B cell (primary cell): ENCODE results near the gene RABGAP1L. TPM values are rescaled to one million over a fixed set of nuclear protein-coding genes. Genes with fewer than 3 reads are reported as not detected.

Experiments used
- ATAC-seq: fragments of 200-7000 bp; cut with Tn5 transposase; one replicate; pipeline ENCODE4 v1.10.0; 2021; ENCODE audit warnings: low read depth, mild to moderate bottlenecking, moderate number of reproducible peaks, moderate library complexity
- CTCF ChIA-PET: fragments of 350-600 bp; sonication (Branson Sonifier 250); formaldehyde crosslinking; loops from one replicate; lab custom pipeline; 2021; ENCODE audit warnings: antibody characterized with exemption, inconsistent platforms; lab: Charles Lee
- POLR2A ChIA-PET: fragments of 350-600 bp; sonication (Branson Sonifier 250); formaldehyde crosslinking; loops from one replicate; lab custom pipeline; 2021; ENCODE audit warnings: antibody characterized with exemption; lab: Charles Lee
- DNase-seq: peaks from one replicate; pipeline ENCODE4 v3.0.0; 2013
- H2AFZ ChIP-seq: 2 replicates; pipeline ENCODE4 v1.6.1; 2012; ENCODE audit warnings: mild to moderate bottlenecking, low read depth, low read length; ENCODE audit not compliant: insufficient read depth, poor library complexity, severe bottlenecking
- H3K27ac ChIP-seq, 2 donors: 1 replicate in 1 of 2; 2 replicates in 1 of 2; pipeline ENCODE4 v1.5.1; 2012 to 2013; ENCODE audit warnings: low read length in 2 of 2, mild to moderate bottlenecking in 2 of 2, moderate library complexity in 1 of 2
- H3K27me3 ChIP-seq, 4 experiments: fragments of 200-600 bp in 1 of 4; sonication (generic) in 1 of 4; replicated peaks in 1 of 4; 1 replicate in 2 of 4; 2 replicates in 2 of 4; pipeline versions ENCODE4 v1.6.1 to v1.7.0; 2013 to 2016; ENCODE audit warnings: low read length in 3 of 4, mild to moderate bottlenecking in 2 of 4, mixed read lengths in 1 of 4, moderate library complexity in 1 of 4; ENCODE audit not compliant: insufficient read depth in 4 of 4, control insufficient read depth in 3 of 4; ENCODE audit errors: control extremely low read depth in 1 of 4
- H3K36me3 ChIP-seq, 2 experiments: replicated peaks in 1 of 2; 1 replicate in 1 of 2; 2 replicates in 1 of 2; pipeline versions ENCODE4 v1.6.1 to v1.7.1; 2013; ENCODE audit warnings: low read length in 1 of 2; ENCODE audit not compliant: insufficient read depth in 2 of 2, control insufficient read depth in 1 of 2; ENCODE audit errors: control extremely low read depth in 1 of 2, extremely low read depth in 1 of 2
- H3K4me1 ChIP-seq, 2 donors: fragments of 200-600 bp in 1 of 2; sonication (generic) in 1 of 2; 1 replicate in 1 of 2; 2 replicates in 1 of 2; pipeline versions ENCODE4 v1.5.1 to v1.6.1; 2013 to 2017; ENCODE audit warnings: low read length in 2 of 2; ENCODE audit not compliant: control insufficient read depth in 2 of 2, insufficient read depth in 2 of 2
- H3K4me2 ChIP-seq: replicated peaks from 2 replicates; pipeline ENCODE3; 2012; ENCODE audit warnings: mild to moderate bottlenecking, low read depth, low read length; ENCODE audit not compliant: poor library complexity, severe bottlenecking
- H3K4me3 ChIP-seq, 5 experiments: fragments of 200-600 bp in 1 of 5; sonication (generic) in 1 of 5; 1 replicate in 3 of 5; 2 replicates in 2 of 5; pipeline versions ENCODE4 v1.5.1 to v1.7.0; 2011 to 2016; ENCODE audit warnings: low read length in 4 of 5, mild to moderate bottlenecking in 4 of 5, low read depth in 2 of 5, control low read depth in 1 of 5, moderate library complexity in 1 of 5; ENCODE audit not compliant: insufficient read depth in 1 of 5; ENCODE audit errors: control extremely low read depth in 1 of 5, extremely low read depth in 1 of 5
- H3K79me2 ChIP-seq: fragments of 200-600 bp; sonication (generic); one replicate; pipeline ENCODE4 v1.6.0; 2016; ENCODE audit warnings: low read length; ENCODE audit not compliant: control insufficient read depth, insufficient read depth
- H3K9ac ChIP-seq: fragments of 200-600 bp; sonication (generic); 2 replicates; pipeline ENCODE4 v1.6.1; 2017; ENCODE audit warnings: mild to moderate bottlenecking, low read length, moderate library complexity
- H3K9me3 ChIP-seq, 3 donors: one replicate each; pipeline versions ENCODE4 v1.6.1 to v1.7.1; 2013; ENCODE audit warnings: low read length in 2 of 3; ENCODE audit not compliant: control insufficient read depth in 2 of 3, insufficient read depth in 1 of 3; ENCODE audit errors: control extremely low read depth in 1 of 3
- H4K20me1 ChIP-seq: 2 replicates; pipeline ENCODE4 v1.6.0; 2012; ENCODE audit warnings: mild to moderate bottlenecking, low read length; ENCODE audit not compliant: insufficient read depth, control insufficient read depth, poor library complexity, severe bottlenecking
- H3K27ac Mint-ChIP-seq: one replicate; pipeline ENCODE4 v1.8.0; 2021; ENCODE audit warnings: mixed read lengths
- H3K27me3 Mint-ChIP-seq: one replicate; pipeline ENCODE4 v1.8.0; 2021; ENCODE audit warnings: mixed read lengths
- H3K4me1 Mint-ChIP-seq: one replicate; pipeline ENCODE4 v1.8.0; 2021; ENCODE audit warnings: mixed read lengths
- H3K4me3 Mint-ChIP-seq: one replicate; pipeline ENCODE4 v1.8.0; 2021; ENCODE audit warnings: mixed read lengths
- H3K9me3 Mint-ChIP-seq: one replicate; pipeline ENCODE4 v1.8.0; 2022; ENCODE audit warnings: mixed read lengths; ENCODE audit not compliant: insufficient read depth
- EZH2 ChIP-seq: IDR thresholded peaks from 2 replicates; pipeline ENCODE4 v1.6.1; 2012; ENCODE audit warnings: borderline replicate concordance, low read depth, mild to moderate bottlenecking, moderate library complexity, low read length; ENCODE audit not compliant: insufficient read depth, poor library complexity, severe bottlenecking
- WGBS: methylation state at CpG from one replicate; pipeline ENCODE4 v1.1.5; 2013; ENCODE audit warnings: missing lambda C conversion rate; ENCODE audit not compliant: insufficient coverage; 5-methylcytosine and 5-hydroxymethylcytosine counted together
- intact Hi-C: fragments of 100-400 bp; cut with micrococcal nuclease; formaldehyde crosslinking; loops from one replicate; pipeline ENCODE4 v1.10.0; 2022
- polyA plus RNA-seq: library from polyadenylated mRNA; depleted of rRNA; stranded (reverse); fragments of >200 nt; gene quantifications from 2 replicates; pipeline ENCODE4 v1.2.3, GENCODE V29; 2012
- total RNA-seq, 2 donors: library from RNA; stranded (reverse); fragments of 120-200 nt in 1 of 2; gene quantifications; 1 replicate in 1 of 2; 2 replicates in 1 of 2; pipeline versions ENCODE4 v1.2.3 to v1.2.4, GENCODE V29; 2013 to 2022
- TF ChIP-seq, protein P1 (sequence below): fragments of 200-600 bp; IDR thresholded peaks from one replicate; pipeline ENCODE4 v1.8.0; 2022; ENCODE audit warnings: antibody characterized with exemption, mild to moderate bottlenecking

Gene RABGAP1L
- total and polyA plus RNA-seq, 2 donors (not counting 1 experiment from before 2014, with no cell fraction given): 34.9 to 159 TPM

DNA sequence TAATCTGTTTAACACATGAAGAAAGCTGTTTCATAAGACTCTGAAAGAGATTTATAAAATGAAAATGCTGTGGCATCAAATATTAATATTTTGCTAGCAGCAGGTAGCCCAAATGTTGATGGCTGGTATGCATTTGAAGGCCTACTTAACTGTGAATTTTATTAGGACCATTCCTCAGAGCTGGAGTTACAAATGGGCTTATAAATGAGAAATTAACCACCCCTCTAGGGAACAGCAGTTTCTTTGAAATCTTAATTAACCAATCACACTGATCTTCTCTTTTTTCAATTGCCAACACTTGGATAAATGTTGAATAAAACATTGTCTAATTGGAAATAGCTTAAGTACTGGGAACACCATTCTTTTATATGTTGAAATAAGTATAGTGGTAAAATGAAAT, 418.4 kb downstream of the RABGAP1L start:
- intact Hi-C loops: no loop called here
- Histone ChIP-seq H3K9ac (no peak overlapping the region), H3K27ac (no peak overlapping the region), H3K36me3 (no peaks in the 10 kb centered on the region), H3K4me2 (no peak overlapping the region), H3K27me3 (no peaks in the 10 kb centered on the region), H3K4me1 (no peaks in the 10 kb centered on the region), H3K79me2 (no peaks in the 10 kb centered on the region), H3K4me3 (no peak overlapping the region), H4K20me1 (no peaks in the 10 kb centered on the region), H3K9me3 (peaks cover 7 to 24% (median 14%) of the 10 kb centered on the region in 3 donors), H2AFZ (no peak overlapping the region)
- H3K27ac Mint-ChIP-seq: no peak overlapping the region
- H3K4me1 Mint-ChIP-seq: no peaks in the 10 kb centered on the region
- TF ChIP-seq, protein P1, sequence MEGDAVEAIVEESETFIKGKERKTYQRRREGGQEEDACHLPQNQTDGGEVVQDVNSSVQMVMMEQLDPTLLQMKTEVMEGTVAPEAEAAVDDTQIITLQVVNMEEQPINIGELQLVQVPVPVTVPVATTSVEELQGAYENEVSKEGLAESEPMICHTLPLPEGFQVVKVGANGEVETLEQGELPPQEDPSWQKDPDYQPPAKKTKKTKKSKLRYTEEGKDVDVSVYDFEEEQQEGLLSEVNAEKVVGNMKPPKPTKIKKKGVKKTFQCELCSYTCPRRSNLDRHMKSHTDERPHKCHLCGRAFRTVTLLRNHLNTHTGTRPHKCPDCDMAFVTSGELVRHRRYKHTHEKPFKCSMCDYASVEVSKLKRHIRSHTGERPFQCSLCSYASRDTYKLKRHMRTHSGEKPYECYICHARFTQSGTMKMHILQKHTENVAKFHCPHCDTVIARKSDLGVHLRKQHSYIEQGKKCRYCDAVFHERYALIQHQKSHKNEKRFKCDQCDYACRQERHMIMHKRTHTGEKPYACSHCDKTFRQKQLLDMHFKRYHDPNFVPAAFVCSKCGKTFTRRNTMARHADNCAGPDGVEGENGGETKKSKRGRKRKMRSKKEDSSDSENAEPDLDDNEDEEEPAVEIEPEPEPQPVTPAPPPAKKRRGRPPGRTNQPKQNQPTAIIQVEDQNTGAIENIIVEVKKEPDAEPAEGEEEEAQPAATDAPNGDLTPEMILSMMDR: no peak
- TF ChIP-seq EZH2: no peak
- H3K9me3 Mint-ChIP-seq: peaks cover 12% of the 10 kb centered on the region
- no peaks in the 10 kb centered on the region for H3K27me3 Mint-ChIP-seq
- POLR2A ChIA-PET: no interaction called here
- ATAC-seq (no peak), DNase-seq (no peak)
- CTCF ChIA-PET: no interaction called here
- no peak overlapping the region for H3K4me3 Mint-ChIP-seq

DNA sequence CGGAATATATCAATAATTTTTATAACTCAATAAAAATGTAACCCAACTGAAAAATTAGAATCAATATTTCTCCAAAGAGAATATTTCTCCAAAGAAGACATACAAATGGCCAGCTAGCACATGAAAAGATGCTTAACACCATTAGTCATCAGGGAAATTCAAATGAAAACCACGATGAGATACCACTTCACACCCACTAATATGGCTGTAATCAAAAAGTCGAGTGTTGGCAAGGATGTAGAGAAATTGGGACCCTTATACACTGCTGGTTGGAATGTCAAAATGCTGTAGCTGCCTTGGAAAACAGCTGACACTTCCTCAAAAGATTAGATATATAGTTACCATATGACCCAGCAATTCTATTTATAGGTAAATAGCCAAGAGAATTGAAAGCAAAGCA, 421.5 kb downstream of the RABGAP1L start:
- Histone ChIP-seq H3K36me3 (no peaks in the 10 kb centered on the region), H3K27ac (no peak overlapping the region), H3K79me2 (no peaks in the 10 kb centered on the region), H3K4me1 (no peaks in the 10 kb centered on the region), H2AFZ (no peak overlapping the region), H3K4me2 (no peak overlapping the region), H3K27me3 (no peaks in the 10 kb centered on the region), H3K9me3 (peaks cover 4 to 14% (median 11%) of the 10 kb centered on the region in 3 donors), H3K9ac (no peak overlapping the region), H4K20me1 (no peaks in the 10 kb centered on the region), H3K4me3 (no peak overlapping the region)
- no CpG with 5 or more reads among the region's 3 CpGs for WGBS
- Mint-ChIP-seq H3K4me1 (no peaks in the 10 kb centered on the region), H3K9me3 (peaks cover 7% of the 10 kb centered on the region), H3K27ac (no peak overlapping the region), H3K27me3 (no peaks in the 10 kb centered on the region), H3K4me3 (no peak overlapping the region)
- intact Hi-C loops: no loop called here
- POLR2A ChIA-PET: no interaction called here
- ATAC-seq (no peak), DNase-seq (no peak)
- CTCF ChIA-PET: no interaction called here
- TF ChIP-seq, protein P1: no peak
- TF ChIP-seq EZH2: no peak
